SJSA1 (cell line): ENCODE measurements around the gene CIAO3. TPM values are rescaled to one million over a fixed set of nuclear protein-coding genes. Genes with fewer than 3 reads are reported as not detected.

Experiments used
- DNase-seq, 2 experiments: peaks; one replicate each; pipeline ENCODE4 v3.0.0-alpha.2; 2015 to 2020; ENCODE audit warnings: low spot score in 2 of 2, low read depth in 1 of 2
- H3K27ac ChIP-seq: fragments of 250-450 bp; sonication (Bioruptor Pico); 2 replicates; pipeline ENCODE4 v1.5.1; 2020; ENCODE audit warnings: mild to moderate bottlenecking, moderate library complexity
- H3K27me3 ChIP-seq: fragments of 250-450 bp; sonication (Bioruptor Pico); replicated peaks from 2 replicates; pipeline ENCODE4 v1.5.1; 2020; ENCODE audit warnings: mild to moderate bottlenecking, moderate library complexity
- H3K36me3 ChIP-seq: fragments of 250-450 bp; sonication (Bioruptor Pico); 2 replicates; pipeline ENCODE4 v1.5.1; 2020; ENCODE audit warnings: mild to moderate bottlenecking
- H3K4me1 ChIP-seq: fragments of 250-450 bp; sonication (Bioruptor Pico); replicated peaks from 2 replicates; pipeline ENCODE4 v1.6.1; 2021; ENCODE audit warnings: mild to moderate bottlenecking
- H3K4me3 ChIP-seq: fragments of 250-450 bp; sonication (Bioruptor Pico); 2 replicates; pipeline ENCODE4 v1.5.1; 2020; ENCODE audit warnings: mild to moderate bottlenecking
- H3K9me3 ChIP-seq: fragments of 250-450 bp; sonication (Bioruptor Pico); replicated peaks from 2 replicates; pipeline ENCODE4 v1.5.1; 2020; ENCODE audit warnings: mild to moderate bottlenecking
- total RNA-seq: library from RNA; depleted of rRNA; stranded (reverse); fragments of >200 nt; shearing (Covaris generic); gene quantifications from 2 replicates; pipeline ENCODE4 v1.2.3, GENCODE V29; 2014

Gene CIAO3
- total RNA-seq, 1 experiment from 2014 or later: 27.4 TPM

- Histone ChIP-seq H3K27ac (no peak overlapping the region), H3K36me3 (peaks cover 44% of the 10 kb centered on the region), H3K27me3 (peaks cover 7% of the 10 kb centered on the region; the same call in 1 of the 2 replicates), H3K4me1 (peaks cover 12% of the 10 kb centered on the region), H3K9me3 (no peaks in the 10 kb centered on the region), H3K4me3 (no peak overlapping the region)
- no peak for DNase-seq
Observed at GRCh38 chr16:732332-732731, 8.5 kb downstream of the CIAO3 start.

DNA sequence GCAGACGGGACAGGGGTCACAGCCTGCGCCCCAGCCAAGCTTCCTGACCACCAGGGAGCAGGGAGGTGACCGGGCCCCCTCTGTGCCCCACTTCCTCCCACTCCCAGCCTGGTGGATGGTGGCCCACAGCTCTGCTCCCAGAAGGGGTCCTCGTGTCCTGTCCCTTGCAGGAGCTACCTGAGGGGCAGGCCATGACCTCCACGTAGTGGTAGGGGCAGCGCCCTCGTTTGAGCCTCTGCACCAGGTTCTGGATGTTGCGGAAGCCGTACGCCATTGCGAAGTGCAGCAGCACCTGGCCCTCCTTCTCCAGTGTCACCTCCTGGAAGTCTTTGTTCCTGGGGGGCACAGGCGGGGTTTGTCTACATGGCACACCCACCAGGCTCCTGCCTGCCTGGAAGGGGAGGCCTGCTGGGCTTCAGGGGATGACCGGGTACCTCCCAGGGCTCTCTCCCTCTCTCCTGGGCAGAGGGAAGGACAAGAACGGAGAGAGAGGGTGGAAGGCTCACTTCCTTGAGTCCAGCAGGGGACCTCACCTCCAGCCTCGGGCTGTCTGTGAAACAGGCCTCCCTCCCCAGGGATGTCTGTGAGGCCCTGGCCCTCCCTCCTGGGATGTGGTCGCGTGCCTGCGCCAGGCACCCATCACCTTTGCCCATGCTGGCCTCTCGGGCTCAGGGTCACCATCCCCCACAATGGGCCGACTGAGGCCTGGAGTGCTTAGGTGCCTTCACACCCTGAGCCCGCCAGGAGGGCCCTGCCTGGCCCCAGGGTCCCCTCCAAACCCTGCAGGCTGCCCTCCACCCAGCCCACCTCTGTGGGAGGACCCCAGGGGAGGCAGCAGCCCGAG, 9.9 kb downstream of the CIAO3 start:
- Histone ChIP-seq H3K27ac (no peak overlapping the region), H3K36me3 (peaks cover 33% of the 10 kb centered on the region), H3K4me1 (peaks cover 19% of the 10 kb centered on the region), H3K27me3 (peaks cover 18% of the 10 kb centered on the region), H3K9me3 (no peaks in the 10 kb centered on the region), H3K4me3 (no peak overlapping the region)
- no peak for DNase-seq

DNA sequence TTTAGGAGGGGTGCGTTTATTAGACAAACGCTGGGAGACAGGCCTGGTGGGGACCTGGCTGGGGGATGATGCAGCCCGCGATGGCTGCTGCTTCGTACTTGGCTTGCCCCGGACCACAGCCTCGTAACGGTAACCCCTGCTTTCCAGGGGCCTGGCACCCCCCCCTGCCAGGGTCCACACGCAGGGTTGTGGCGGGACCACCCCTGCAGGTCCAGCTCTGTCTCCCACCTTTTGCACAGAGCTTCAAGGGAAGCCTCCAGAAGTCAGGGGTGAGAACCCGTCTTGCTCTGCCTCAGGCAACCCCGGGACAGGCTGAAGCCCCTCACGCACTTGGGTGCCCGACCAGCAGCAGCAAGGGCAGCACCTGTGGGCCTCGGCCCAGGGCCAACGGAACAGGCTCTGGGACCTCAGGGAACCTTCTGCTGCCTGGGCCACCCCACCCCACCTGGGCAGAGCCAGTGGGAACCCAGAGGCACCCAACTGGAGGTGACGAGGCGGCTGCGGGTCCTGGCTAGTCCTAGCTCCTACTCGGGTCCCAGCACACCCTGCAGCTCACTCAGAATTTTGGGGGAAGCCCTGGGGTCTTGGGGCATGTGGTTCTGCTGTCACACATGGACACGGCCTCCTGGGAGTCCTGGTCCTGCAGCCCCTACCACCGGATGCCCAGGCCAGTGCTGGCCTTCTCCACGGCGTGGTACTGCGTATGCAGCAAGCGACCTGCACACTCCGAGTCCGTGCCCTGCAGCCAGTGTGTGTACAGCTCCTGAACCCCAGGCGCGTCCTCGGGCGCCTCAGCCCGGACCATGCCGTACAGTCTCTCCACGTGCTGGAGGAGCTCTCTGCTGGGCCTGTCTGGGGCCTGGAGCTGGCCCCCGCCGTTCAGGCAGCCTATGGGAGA, 10.8 kb downstream of the CIAO3 start:
- H3K27me3 ChIP-seq: peaks cover 24% of the 10 kb centered on the region
- H3K36me3 ChIP-seq: peaks cover 24% of the 10 kb centered on the region
- peaks cover 19% of the 10 kb centered on the region for H3K4me1 ChIP-seq
- no peaks in the 10 kb centered on the region for H3K9me3 ChIP-seq
- no peak for DNase-seq
- H3K27ac ChIP-seq: no peak overlapping the region
- H3K4me3 ChIP-seq: no peak overlapping the region

- peaks cover 17% of the 10 kb centered on the region for H3K36me3 ChIP-seq
- no peak overlapping the region for H3K4me3 ChIP-seq
- no peak overlapping the region for H3K27ac ChIP-seq
- no peaks in the 10 kb centered on the region for H3K9me3 ChIP-seq
- H3K27me3 ChIP-seq: peaks cover 24% of the 10 kb centered on the region
- peaks cover 19% of the 10 kb centered on the region for H3K4me1 ChIP-seq
- DNase-seq: no peak
Observed at GRCh38 chr16:728890-729744, 11.7 kb downstream of the CIAO3 start.

GRCh38 chr16:728131-728889, 12.5 kb downstream of the CIAO3 start:
- Histone ChIP-seq H3K4me1 (peaks cover 19% of the 10 kb centered on the region), H3K27ac (no peak overlapping the region), H3K4me3 (peak overlapping the region; percentile 30), H3K27me3 (peaks cover 24% of the 10 kb centered on the region), H3K36me3 (peaks cover 8% of the 10 kb centered on the region), H3K9me3 (no peaks in the 10 kb centered on the region)
- DNase-seq: peak; percentile 66 to 82

- Histone ChIP-seq H3K27ac (no peak overlapping the region), H3K4me1 (peaks cover 19% of the 10 kb centered on the region), H3K4me3 (peak overlapping the region; percentile 30), H3K9me3 (no peaks in the 10 kb centered on the region), H3K27me3 (peaks cover 24% of the 10 kb centered on the region), H3K36me3 (peaks cover 4% of the 10 kb centered on the region; the same call in 1 of the 2 replicates)
- DNase-seq: peak in 1 of 2 experiments; percentile 37
Observed at GRCh38 chr16:727291-727977, 13.4 kb downstream of the CIAO3 start.

- Histone ChIP-seq H3K9me3 (no peaks in the 10 kb centered on the region), H3K4me1 (peaks cover 24% of the 10 kb centered on the region), H3K27me3 (peaks cover 24% of the 10 kb centered on the region), H3K4me3 (peak within 1 kb of the TSS; percentile 30), H3K27ac (no peak within 1 kb of the TSS), H3K36me3 (peaks cover 9% of the 10 kb centered on the region)
- DNase-seq: no peak
Observed at GRCh38 chr16:726438-727290, 14.1 kb downstream of the CIAO3 start, which contains the start of the genes CCDC78 and HAGHL. CCDC78 (minus strand) TSS chr16:726443; CDS start chr16:726367, 76 bp downstream. HAGHL (plus strand) TSS chr16:727106; CDS start chr16:727510, 404 bp downstream.

DNA sequence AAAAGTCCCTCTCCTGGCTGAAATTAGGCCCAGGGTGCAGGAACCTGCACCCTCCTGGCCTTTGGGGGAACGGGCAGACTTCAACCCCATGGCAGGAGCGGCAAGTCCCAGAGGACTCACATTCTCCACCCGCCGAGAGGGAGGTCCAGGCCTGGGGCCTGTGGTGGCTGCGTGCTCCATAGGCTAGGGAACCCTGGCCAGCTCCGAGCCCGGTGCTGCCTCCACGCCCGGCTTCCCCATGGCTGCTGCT, 14.7 kb downstream of the CIAO3 start:
- DNase-seq: no peak
- 0 out of 2 replicates have a peak, but pooled peaks cover 4% of the 10 kb centered on the region for H3K9me3 ChIP-seq
- H3K36me3 ChIP-seq: peaks cover 15% of the 10 kb centered on the region
- H3K27me3 ChIP-seq: peaks cover 24% of the 10 kb centered on the region
- H3K27ac ChIP-seq: no peak overlapping the region
- H3K4me1 ChIP-seq: peaks cover 30% of the 10 kb centered on the region
- H3K4me3 ChIP-seq: no peak overlapping the region

DNA sequence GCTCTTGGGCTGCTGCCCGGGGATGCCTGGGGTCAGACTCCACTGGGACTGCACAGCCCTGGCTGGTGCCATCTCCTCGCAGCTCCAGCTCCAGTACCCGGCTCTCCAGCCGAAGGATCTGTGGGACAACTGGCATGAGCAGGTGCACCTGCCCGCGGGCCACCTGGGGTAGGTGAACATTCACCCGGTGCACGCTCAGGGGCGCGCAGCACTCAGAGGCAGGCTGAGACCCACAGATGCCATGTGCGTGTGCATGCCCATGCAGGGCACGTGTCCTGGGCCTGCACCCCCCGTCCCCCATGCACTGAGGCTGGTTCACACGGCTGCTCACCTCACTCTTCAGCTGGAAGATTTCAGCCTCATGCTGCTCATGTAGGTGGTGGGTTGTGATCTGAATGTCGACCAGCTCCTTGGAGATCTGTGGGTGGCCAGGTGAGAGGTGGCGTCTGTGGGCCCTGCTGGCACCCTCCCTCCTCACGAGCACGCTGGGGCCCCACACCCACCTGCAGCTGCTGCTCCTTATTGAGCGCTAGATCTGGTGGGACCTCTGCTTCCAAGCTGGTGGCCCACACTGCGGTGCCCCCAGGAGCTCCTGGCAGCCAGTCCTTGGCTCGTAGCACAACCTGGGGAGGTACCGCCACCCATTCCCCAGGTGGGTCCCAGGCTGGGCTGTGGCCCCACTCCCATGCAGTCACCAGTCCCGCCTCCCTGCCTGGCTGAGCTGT, 15.2 kb downstream of the CIAO3 start:
- Histone ChIP-seq H3K4me1 (peaks cover 35% of the 10 kb centered on the region), H3K27me3 (peaks cover 24% of the 10 kb centered on the region), H3K9me3 (0 out of 2 replicates have a peak, but pooled peaks cover 5% of the 10 kb centered on the region), H3K27ac (no peak overlapping the region), H3K36me3 (peaks cover 17% of the 10 kb centered on the region), H3K4me3 (no peak overlapping the region)
- DNase-seq: no peak

- 0 out of 2 replicates have a peak, but pooled peaks cover 5% of the 10 kb centered on the region for H3K9me3 ChIP-seq
- H3K4me3 ChIP-seq: no peak overlapping the region
- DNase-seq: no peak
- H3K36me3 ChIP-seq: peaks cover 17% of the 10 kb centered on the region
- H3K27ac ChIP-seq: no peak overlapping the region
- H3K27me3 ChIP-seq: peaks cover 24% of the 10 kb centered on the region
- H3K4me1 ChIP-seq: peaks cover 41% of the 10 kb centered on the region
Observed at GRCh38 chr16:725041-725376, 15.8 kb downstream of the CIAO3 start.
